ENCODE results near the gene CCDC148.

DNA sequence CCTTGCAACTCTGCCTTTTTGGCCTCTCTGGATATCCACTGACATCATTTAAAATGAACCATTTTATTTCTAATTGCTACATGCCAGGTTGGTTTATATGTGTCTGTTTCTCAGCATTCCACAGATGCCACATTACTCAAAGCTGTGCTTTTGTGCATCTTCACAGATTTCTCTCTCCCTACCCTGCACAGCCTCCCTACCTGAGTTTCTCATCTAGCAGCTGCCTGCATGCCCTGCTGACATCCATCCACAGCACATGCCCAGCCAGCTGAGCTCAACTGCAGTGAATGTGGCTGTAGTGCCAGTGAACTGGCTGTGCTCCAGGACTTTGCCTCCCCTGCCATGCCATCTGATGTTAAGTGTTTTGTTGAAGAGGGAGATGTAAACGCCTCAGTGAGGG lies 44.7 kb upstream of the CCDC148 start:
- TF ChIP-seq TAF1 (IDR thresholded peaks at IDR 0.05; ENCODE audit: low read depth) (no peak), NFIC (IDR thresholded peaks at IDR 0.05) (no peak), TEAD4 (IDR thresholded peaks at IDR 0.05) (no peak), RAD21 (IDR thresholded peaks at IDR 0.05; ENCODE audit: low read depth) (no peak), MAX (IDR thresholded peaks at IDR 0.05) (no peak), CEBPB (IDR thresholded peaks at IDR 0.05) (no peak), REST (IDR thresholded peaks at IDR 0.05; ENCODE audit: low read depth) (no peak), TCF12 (IDR thresholded peaks at IDR 0.05; ENCODE audit: low read depth) (no peak), EGR1 (IDR thresholded peaks at IDR 0.05) (no peak), EP300 (IDR thresholded peaks at IDR 0.05; ENCODE audit: borderline replicate concordance) (no peak), ZBTB7A (IDR thresholded peaks at IDR 0.05; ENCODE audit: low read depth) (no peak), YY1 (IDR thresholded peaks at IDR 0.05; ENCODE audit: low read depth) (no peak), CREB1 (IDR thresholded peaks at IDR 0.05; ENCODE audit: low read depth) (no peak)
- TF ChIP-seq, protein P1, sequence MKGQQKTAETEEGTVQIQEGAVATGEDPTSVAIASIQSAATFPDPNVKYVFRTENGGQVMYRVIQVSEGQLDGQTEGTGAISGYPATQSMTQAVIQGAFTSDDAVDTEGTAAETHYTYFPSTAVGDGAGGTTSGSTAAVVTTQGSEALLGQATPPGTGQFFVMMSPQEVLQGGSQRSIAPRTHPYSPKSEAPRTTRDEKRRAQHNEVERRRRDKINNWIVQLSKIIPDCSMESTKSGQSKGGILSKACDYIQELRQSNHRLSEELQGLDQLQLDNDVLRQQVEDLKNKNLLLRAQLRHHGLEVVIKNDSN (IDR thresholded peaks at IDR 0.05) = no peak

All from Ishikawa (cell line).